HEK293 (cell line): ENCODE measurements around the gene RPL19.
A peak's percentile ranks its signal among the peaks of the same experiment; 100 is the strongest.

Source experiments
- BCL11A ChIP-seq: fragments of 450-650 bp; formaldehyde crosslinking; IDR thresholded peaks from 2 replicates; pipeline ENCODE4 v1.5.1; 2016; ENCODE audit warnings: low read depth, missing biosample characterization, missing genetic modification characterization
- BCL11B ChIP-seq: fragments of 450-650 bp; formaldehyde crosslinking; IDR thresholded peaks from 2 replicates; pipeline ENCODE4 v1.5.1; 2016; ENCODE audit warnings: low read depth, missing biosample characterization, missing genetic modification characterization
- GFI1B ChIP-seq: fragments of 450-650 bp; formaldehyde crosslinking; IDR thresholded peaks from 2 replicates; pipeline ENCODE4 v1.5.1; 2016; ENCODE audit warnings: missing biosample characterization, missing genetic modification characterization
- HIC1 ChIP-seq: fragments of 450-650 bp; formaldehyde crosslinking; IDR thresholded peaks from 2 replicates; pipeline ENCODE4 v1.5.1; 2016; ENCODE audit warnings: missing biosample characterization, missing genetic modification characterization
- HOXD13 ChIP-seq: sonication (generic); formaldehyde crosslinking; IDR thresholded peaks from 2 replicates; pipeline ENCODE4 v1.8.0; 2022; ENCODE audit warnings: missing genetic modification reagents, borderline replicate concordance
- KLF1 ChIP-seq: fragments of 450-650 bp; formaldehyde crosslinking; IDR thresholded peaks from 2 replicates; pipeline ENCODE4 v1.5.1; 2016; ENCODE audit warnings: missing biosample characterization, missing genetic modification characterization
- KLF16 ChIP-seq: fragments of 450-650 bp; formaldehyde crosslinking; IDR thresholded peaks from 2 replicates; pipeline ENCODE4 v1.5.1; 2017; ENCODE audit warnings: missing biosample characterization, missing genetic modification characterization
- KLF17 ChIP-seq: fragments of 450-650 bp; formaldehyde crosslinking; IDR thresholded peaks from 2 replicates; pipeline ENCODE4 v1.5.1; 2016; ENCODE audit warnings: missing biosample characterization, missing genetic modification characterization
- KLF9 ChIP-seq: fragments of 450-650 bp; formaldehyde crosslinking; IDR thresholded peaks from 2 replicates; pipeline ENCODE4 v1.5.1; 2016; ENCODE audit warnings: missing biosample characterization, missing genetic modification characterization, low read depth
- MEIS1 ChIP-seq: sonication (generic); formaldehyde crosslinking; IDR thresholded peaks from 2 replicates; pipeline ENCODE4 v1.8.1; 2022; ENCODE audit warnings: missing genetic modification reagents, mild to moderate bottlenecking, borderline replicate concordance
- PBX3 ChIP-seq: sonication (generic); formaldehyde crosslinking; IDR thresholded peaks from 2 replicates; pipeline ENCODE4 v1.8.1; 2022; ENCODE audit warnings: mild to moderate bottlenecking, moderate library complexity, missing genetic modification reagents
- SALL2 ChIP-seq: fragments of 450-650 bp; formaldehyde crosslinking; IDR thresholded peaks from 2 replicates; pipeline ENCODE4 v1.5.0; 2017; ENCODE audit warnings: missing biosample characterization, mild to moderate bottlenecking, missing genetic modification characterization, borderline replicate concordance
- SP7 ChIP-seq: fragments of 450-650 bp; formaldehyde crosslinking; IDR thresholded peaks from 2 replicates; pipeline ENCODE4 v1.5.1; 2016; ENCODE audit warnings: missing biosample characterization, missing genetic modification characterization
- TCF7L2 ChIP-seq: IDR thresholded peaks from 2 replicates; pipeline ENCODE4 v1.6.1; 2011; ENCODE audit warnings: low read depth, mild to moderate bottlenecking, inconsistent platforms, low read length, moderate library complexity, borderline replicate concordance
- ZBTB17 ChIP-seq: fragments of 450-650 bp; formaldehyde crosslinking; IDR thresholded peaks from 2 replicates; pipeline ENCODE4 v1.5.1; 2016; ENCODE audit warnings: missing biosample characterization, missing genetic modification characterization
- ZBTB20 ChIP-seq: fragments of 450-650 bp; formaldehyde crosslinking; IDR thresholded peaks from 2 replicates; pipeline ENCODE4 v1.5.1; 2016; ENCODE audit warnings: missing biosample characterization, missing genetic modification characterization
- ZBTB49 ChIP-seq: fragments of 450-650 bp; formaldehyde crosslinking; IDR thresholded peaks from 2 replicates; pipeline ENCODE4 v1.5.1; 2016; ENCODE audit warnings: missing biosample characterization, missing genetic modification characterization, low read depth
- ZFHX2 ChIP-seq: fragments of 450-650 bp; formaldehyde crosslinking; conservative IDR thresholded peaks from 2 replicates; pipeline ENCODE4 v1.5.1; 2016; ENCODE audit warnings: missing biosample characterization, missing genetic modification characterization
- ZFP37 ChIP-seq: fragments of 450-650 bp; formaldehyde crosslinking; IDR thresholded peaks from 2 replicates; pipeline ENCODE4 v1.5.1; 2016; ENCODE audit warnings: missing biosample characterization, missing genetic modification characterization
- ZNF121 ChIP-seq: fragments of 450-650 bp; formaldehyde crosslinking; IDR thresholded peaks from 2 replicates; pipeline ENCODE4 v1.5.1; 2016; ENCODE audit warnings: missing biosample characterization, missing genetic modification characterization
- ZNF157 ChIP-seq: fragments of 450-650 bp; formaldehyde crosslinking; IDR thresholded peaks from 2 replicates; pipeline ENCODE4 v1.5.1; 2016; ENCODE audit warnings: missing biosample characterization, missing genetic modification characterization
- ZNF19 ChIP-seq: fragments of 450-650 bp; formaldehyde crosslinking; IDR thresholded peaks from 2 replicates; pipeline ENCODE4; 2016; ENCODE audit warnings: missing biosample characterization, missing genetic modification characterization, low read depth
- ZNF248 ChIP-seq: fragments of 450-650 bp; formaldehyde crosslinking; IDR thresholded peaks from 2 replicates; pipeline ENCODE4 v1.5.1; 2017; ENCODE audit warnings: missing biosample characterization, missing genetic modification characterization
- ZNF324 ChIP-seq: fragments of 450-650 bp; formaldehyde crosslinking; IDR thresholded peaks from 2 replicates; pipeline ENCODE4 v1.5.1; 2016; ENCODE audit warnings: missing biosample characterization, missing genetic modification characterization
- ZNF366 ChIP-seq: fragments of 450-650 bp; formaldehyde crosslinking; conservative IDR thresholded peaks from 2 replicates; pipeline ENCODE4 v1.5.1; 2016; ENCODE audit warnings: missing biosample characterization, missing genetic modification characterization
- ZNF404 ChIP-seq: fragments of 450-650 bp; formaldehyde crosslinking; IDR thresholded peaks from 2 replicates; pipeline ENCODE4 v1.5.1; 2017; ENCODE audit warnings: missing biosample characterization, missing genetic modification characterization
- ZNF555 ChIP-seq: fragments of 450-650 bp; formaldehyde crosslinking; conservative IDR thresholded peaks from 2 replicates; pipeline ENCODE4 v1.5.1; 2017; ENCODE audit warnings: missing biosample characterization, mild to moderate bottlenecking, missing genetic modification characterization, inconsistent platforms
- ZNF610 ChIP-seq: fragments of 450-650 bp; formaldehyde crosslinking; IDR thresholded peaks from 2 replicates; pipeline ENCODE4 v1.5.1; 2016; ENCODE audit warnings: missing biosample characterization, missing genetic modification characterization, borderline replicate concordance
- ZNF629 ChIP-seq: fragments of 450-650 bp; formaldehyde crosslinking; IDR thresholded peaks from 2 replicates; pipeline ENCODE4 v1.5.1; 2017; ENCODE audit warnings: missing biosample characterization, missing genetic modification characterization
- ZNF768 ChIP-seq: fragments of 450-650 bp; formaldehyde crosslinking; IDR thresholded peaks from 2 replicates; pipeline ENCODE4 v1.5.1; 2018; ENCODE audit warnings: missing biosample characterization, mild to moderate bottlenecking, missing genetic modification characterization
- ZNF792 ChIP-seq: fragments of 450-650 bp; formaldehyde crosslinking; IDR thresholded peaks from 2 replicates; pipeline ENCODE4 v1.5.1; 2016; ENCODE audit warnings: missing biosample characterization, missing genetic modification characterization
- ZNF830 ChIP-seq: fragments of 450-650 bp; IDR thresholded peaks from 2 replicates; pipeline ENCODE4 v1.5.0; 2018; ENCODE audit warnings: missing biosample characterization, missing genetic modification characterization, low read depth, mild to moderate bottlenecking, moderate library complexity
- ZSCAN18 ChIP-seq: fragments of 450-650 bp; formaldehyde crosslinking; IDR thresholded peaks from 2 replicates; pipeline ENCODE4 v1.5.1; 2016; ENCODE audit warnings: missing biosample characterization, missing genetic modification characterization
- ZSCAN23 ChIP-seq: fragments of 450-650 bp; formaldehyde crosslinking; IDR thresholded peaks from 2 replicates; pipeline ENCODE4 v1.5.1; 2016; ENCODE audit warnings: missing biosample characterization, missing genetic modification characterization

Gene RPL19

DNA sequence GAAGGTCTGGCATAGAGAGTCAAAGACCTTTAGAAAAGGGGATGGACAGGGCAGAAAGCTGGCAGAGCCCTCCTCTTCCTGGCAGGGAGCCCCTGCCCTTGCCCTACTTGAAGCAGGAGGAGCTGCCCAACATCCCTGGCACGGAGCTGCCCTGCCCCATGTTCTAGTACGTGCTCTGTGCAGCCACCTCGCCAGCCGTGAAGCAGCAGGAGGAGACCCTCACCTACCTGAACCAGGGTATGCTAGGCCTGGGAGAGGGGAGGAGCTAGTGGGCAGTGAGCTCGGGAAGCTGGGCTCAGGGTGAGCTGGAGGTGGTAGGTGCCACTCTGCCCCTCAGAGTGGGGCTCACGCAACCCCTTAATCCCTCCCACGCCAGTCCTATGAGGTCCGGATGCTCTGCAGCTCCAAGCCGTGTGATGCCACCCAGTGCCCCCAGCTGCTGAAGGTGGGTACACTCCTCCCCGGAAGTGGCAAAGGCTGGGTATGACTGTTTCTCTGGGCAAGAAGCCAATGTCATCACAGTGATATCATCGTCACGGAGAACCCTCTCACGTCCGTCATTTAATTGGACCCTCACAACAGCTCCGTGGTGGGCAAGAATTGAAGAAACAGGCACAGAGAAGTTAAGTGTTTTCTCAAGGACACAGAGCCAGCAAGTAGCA lies 38.4 kb downstream of the RPL19 start (continued):
- TF ChIP-seq HOXD13 (CRISPR knock-in tag) (no peak), KLF16 (tag by site-specific recombination) (0 out of 2 replicates have a peak, but pooled peaks have one; percentile 29), ZNF792 (tag by site-specific recombination) (no peak), BCL11B (tag by site-specific recombination) (no peak), HIC1 (tag by site-specific recombination) (peak; percentile 90), ZSCAN18 (tag by site-specific recombination) (no peak), ZNF629 (tag by site-specific recombination) (peak; percentile 87), ZNF157 (tag by site-specific recombination) (no peak), ZNF555 (tag by site-specific recombination) (no peak), BCL11A (tag by site-specific recombination) (no peak), MEIS1 (CRISPR knock-in tag) (no peak), KLF17 (tag by site-specific recombination) (no peak), ZNF121 (tag by site-specific recombination) (no peak), ZNF830 (tag by site-specific recombination) (no peak), ZNF610 (no peak), ZFP37 (no peak), KLF9 (no peak), ZSCAN23 (no peak), ZNF404 (no peak), ZBTB17 (tag by site-specific recombination) (no peak), ZBTB20 (tag by site-specific recombination) (no peak), KLF1 (no peak), ZNF324 (0 out of 2 replicates have a peak, but pooled peaks have one; percentile 44), ZNF366 (tag by site-specific recombination) (peak; percentile 25; the same call in 1 of the 2 replicates), ZNF248 (tag by site-specific recombination) (no peak), GFI1B (no peak), ZFHX2 (tag by site-specific recombination) (no peak; the same call in 1 of the 2 replicates), TCF7L2 (no peak), SALL2 (tag by site-specific recombination) (no peak), PBX3 (no peak), SP7 (tag by site-specific recombination) (no peak), ZNF19 (tag by site-specific recombination) (no peak), ZNF768 (peak; percentile 73), ZBTB49 (tag by site-specific recombination) (no peak)
